PC-9 (cell line): Measurements from ENCODE around the gene ADGRL3. TPM values are rescaled to one million over a fixed set of nuclear protein-coding genes. Genes with fewer than 3 reads are reported as not detected.

Experiments used
- BruUV-seq: library from RNA; stranded (reverse); fragments of 400-500 nt; replicated peaks from 2 replicates; lab custom pipeline; 2021; lab: Mats Ljungman, UMichigan
- CTCF ChIA-PET: fragments of 300-600 bp; sonication (Branson Sonifier 250); formaldehyde crosslinking; loops from one replicate; lab custom pipeline; 2022; ENCODE audit warnings: antibody characterized with exemption; lab: Charles Lee
- POLR2A ChIA-PET: fragments of 300-600 bp; sonication (Branson Sonifier 250); formaldehyde crosslinking; loops from one replicate; lab custom pipeline; 2022; ENCODE audit warnings: antibody characterized with exemption; ENCODE audit not compliant: unreplicated experiment; lab: Charles Lee
- DNase-seq, 2 experiments: peaks; one replicate each; pipeline versions ENCODE4 v3.0.0 to v3.0.0-alpha.2; 2015 to 2022; ENCODE audit warnings: mixed read lengths in 1 of 2
- H2AFZ ChIP-seq: fragments of 200-600 bp; sonication (generic); 2 replicates; pipeline ENCODE4 v1.8.1; 2017; ENCODE audit warnings: antibody characterized with exemption
- H3F3A ChIP-seq: fragments of 200-600 bp; sonication (generic); 2 replicates; pipeline ENCODE4 v1.8.1; 2017; ENCODE audit warnings: antibody characterized with exemption, mild to moderate bottlenecking, low read depth; ENCODE audit not compliant: insufficient read depth
- H3K27ac ChIP-seq: fragments of 200-600 bp; sonication (generic); 2 replicates; pipeline ENCODE4 v1.6.1; 2016; ENCODE audit warnings: mixed run types
- H3K27me3 ChIP-seq: fragments of 200-600 bp; sonication (generic); 2 replicates; pipeline ENCODE4 v1.6.1; 2016; ENCODE audit warnings: low read depth, mixed run types; ENCODE audit not compliant: insufficient read depth
- H3K36me3 ChIP-seq: fragments of 200-600 bp; sonication (generic); 2 replicates; pipeline ENCODE4 v1.6.1; 2016; ENCODE audit warnings: low read depth, mixed run types
- H3K4me1 ChIP-seq: fragments of 200-600 bp; sonication (generic); replicated peaks from 2 replicates; pipeline ENCODE4 v1.6.1; 2016; ENCODE audit warnings: mixed run types; ENCODE audit not compliant: insufficient read depth
- H3K4me2 ChIP-seq: fragments of 200-600 bp; sonication (generic); 2 replicates; pipeline ENCODE4 v1.6.1; 2017; ENCODE audit warnings: mixed run types
- H3K4me3 ChIP-seq: fragments of 200-600 bp; sonication (generic); 2 replicates; pipeline ENCODE4 v1.6.1; 2016; ENCODE audit warnings: mixed run types
- H3K79me2 ChIP-seq: fragments of 200-600 bp; sonication (generic); 2 replicates; pipeline ENCODE4 v1.6.1; 2017; ENCODE audit warnings: low read depth, mixed run types
- H3K9me2 ChIP-seq: fragments of 200-600 bp; sonication (generic); 2 replicates; pipeline ENCODE4 v1.8.1; 2017; ENCODE audit warnings: mild to moderate bottlenecking; ENCODE audit not compliant: insufficient read depth
- H3K9me3 ChIP-seq: fragments of 200-600 bp; sonication (generic); 2 replicates; pipeline ENCODE4 v1.8.1; 2016; ENCODE audit warnings: low read depth; ENCODE audit not compliant: insufficient read depth
- H4K20me1 ChIP-seq: fragments of 200-600 bp; sonication (generic); 2 replicates; pipeline ENCODE4 v1.8.1; 2017; ENCODE audit not compliant: insufficient read depth
- CTCF ChIP-seq: fragments of 200-600 bp; sonication (generic); conservative IDR thresholded peaks from 2 replicates; pipeline ENCODE4 v1.6.1; 2017; ENCODE audit warnings: mixed run types, antibody characterized with exemption, mild to moderate bottlenecking, moderate library complexity
- EZH2 ChIP-seq: fragments of 200-600 bp; sonication (generic); IDR thresholded peaks from 2 replicates; pipeline ENCODE4 v1.8.0; 2017; ENCODE audit warnings: antibody characterized with exemption, low read depth
- intact Hi-C: fragments of 100-400 bp; cut with micrococcal nuclease; formaldehyde crosslinking; loops from one replicate; pipeline ENCODE4 v1.10.0; 2022; ENCODE audit not compliant: unreplicated experiment
- total RNA-seq: library from RNA; stranded (reverse); gene quantifications from 2 replicates; pipeline ENCODE4 v1.2.3, GENCODE V29; 2021

Gene ADGRL3
- total RNA-seq, 1 experiment from 2014 or later: 1.6 TPM

- H4K20me1 ChIP-seq: no peaks in the 10 kb centered on the region
- H3K79me2 ChIP-seq: no peaks in the 10 kb centered on the region
- intact Hi-C loops: no loop called here
- no peaks in the 10 kb centered on the region for H3K9me2 ChIP-seq
- H2AFZ ChIP-seq: no peak overlapping the region
- no peaks in the 10 kb centered on the region for H3F3A ChIP-seq
- H3K9me3 ChIP-seq: no peaks in the 10 kb centered on the region
- ChIA-PET CTCF (no interaction called here), POLR2A (no interaction called here)
- H3K4me2 ChIP-seq: no peak overlapping the region
- no peak overlapping the region for H3K4me3 ChIP-seq
- H3K27ac ChIP-seq: no peak overlapping the region
- no peaks in the 10 kb centered on the region for H3K36me3 ChIP-seq
- TF ChIP-seq EZH2 (no peak), CTCF (no peak)
- no peaks in the 10 kb centered on the region for H3K27me3 ChIP-seq
- no TSS peak for BruUV-seq
- no peaks in the 10 kb centered on the region for H3K4me1 ChIP-seq
- DNase-seq: no peak
These were observed 75.1 kb downstream of the ADGRL3 start for GRCh38 chr4:61275241-61275640.

- no peaks in the 10 kb centered on the region for H3K9me3 ChIP-seq
- no peaks in the 10 kb centered on the region for H3K36me3 ChIP-seq
- H3K4me1 ChIP-seq: no peaks in the 10 kb centered on the region
- TF ChIP-seq EZH2 (no peak), CTCF (no peak)
- no TSS peak for BruUV-seq
- H3K79me2 ChIP-seq: no peaks in the 10 kb centered on the region
- no peak overlapping the region for H3K27ac ChIP-seq
- DNase-seq: no peak
- no peaks in the 10 kb centered on the region for H3F3A ChIP-seq
- no peaks in the 10 kb centered on the region for H3K27me3 ChIP-seq
- POLR2A ChIA-PET: no interaction called here
- no peaks in the 10 kb centered on the region for H4K20me1 ChIP-seq
- no peak overlapping the region for H3K4me3 ChIP-seq
- no peak overlapping the region for H3K4me2 ChIP-seq
- CTCF ChIA-PET: no interaction called here
- intact Hi-C loops: no loop called here
- H3K9me2 ChIP-seq: no peaks in the 10 kb centered on the region
- no peak overlapping the region for H2AFZ ChIP-seq
These were observed 75.9 kb downstream of the ADGRL3 start for GRCh38 chr4:61276029-61276428.

- Histone ChIP-seq H3K27me3 (no peaks in the 10 kb centered on the region), H3K27ac (no peak overlapping the region), H3K4me1 (no peaks in the 10 kb centered on the region), H2AFZ (no peak overlapping the region), H4K20me1 (no peaks in the 10 kb centered on the region), H3K9me3 (no peaks in the 10 kb centered on the region), H3K36me3 (no peaks in the 10 kb centered on the region), H3F3A (no peaks in the 10 kb centered on the region), H3K4me2 (no peak overlapping the region), H3K9me2 (no peaks in the 10 kb centered on the region), H3K4me3 (no peak overlapping the region), H3K79me2 (no peaks in the 10 kb centered on the region)
- TF ChIP-seq EZH2: no peak
- no peak for TF ChIP-seq CTCF
- BruUV-seq: no TSS peak
- POLR2A ChIA-PET: no interaction called here
- CTCF ChIA-PET: no interaction called here
- intact Hi-C loops: no loop called here
- DNase-seq: no peak
These were observed 77.9 kb downstream of the ADGRL3 start for GRCh38 chr4:61277785-61278760.
